ENCODE measurements around the gene PC. TPM values are rescaled to one million over a fixed set of nuclear protein-coding genes. Genes with fewer than 3 reads are reported as not detected.

PC gene
- total and polyA plus RNA-seq, 10 donors = 3.4 to 8.8 (median 5.3) TPM

- WGBS, 5 donors = 36 to 63% (median 54%) methylated on average over 27 to 29 of the region's 29 CpGs
- intact Hi-C loops (cut with DNase I; ENCODE audit: low total_unique reads) = loop anchor here (5.0 kb wide), 1 partner anchor 191 kb away; no protein-coding TSS in a partner anchor
- peak; percentile 87 for DNase-seq
These were observed 74.9 kb downstream of the PC start for GRCh38 chr11:66883016-66883965.

DNA sequence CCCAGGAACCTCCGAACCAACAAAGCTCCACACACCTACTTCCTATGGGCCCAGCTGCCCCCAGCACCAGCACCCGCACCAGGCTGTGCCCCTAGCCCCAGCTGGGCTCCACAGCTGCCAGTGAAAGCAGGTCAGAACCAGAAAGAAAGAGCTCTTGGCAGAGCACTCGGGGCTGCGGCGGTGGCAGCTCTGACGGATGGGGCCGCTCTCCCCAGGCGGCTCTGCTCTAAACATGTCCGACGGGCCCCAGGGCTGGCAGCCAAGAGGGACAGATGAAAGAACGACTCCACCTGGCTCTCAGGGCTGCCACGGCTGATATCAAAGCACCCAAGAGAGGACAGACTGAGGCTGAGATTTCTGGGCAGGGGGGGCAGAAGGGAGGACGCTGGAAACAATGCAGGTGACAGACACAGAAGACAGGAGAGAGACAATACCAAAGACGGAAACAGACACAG is 75.6 kb downstream of the PC start:
- no peak for DNase-seq
- peaks cover 0 to 27% (median 14%) of the 10 kb centered on the region in 6 donors for H3K4me1 ChIP-seq
- intact Hi-C loops (cut with DNase I; ENCODE audit: low total_unique reads) = loop anchor here (5.0 kb wide), 1 partner anchor 190 kb away; no protein-coding TSS in a partner anchor
- TF ChIP-seq CTCF (IDR thresholded peaks at IDR 0.05 in 8 of 11, conservative IDR thresholded peaks at IDR 0.05 in 3 of 11) (no peak), POLR2A (IDR thresholded peaks at IDR 0.05) (no peak), POLR2AphosphoS5 (IDR thresholded peaks at IDR 0.05) (no peak)
- WGBS, 5 donors = 82 to 89% (median 88%) methylated on average over 14 of the region's 14 CpGs
- H3K27me3 ChIP-seq (replicated peaks in 1 of 7) = peaks cover 0 to 5% (median 0%) of the 10 kb centered on the region in 7 donors
- H3K4me3 ChIP-seq = no peak overlapping the region
- no peaks in the 10 kb centered on the region for H3K36me3 ChIP-seq
- no peak overlapping the region for H3K27ac ChIP-seq
- H3K9me3 ChIP-seq = no peaks in the 10 kb centered on the region

More at GRCh38 chr11:66883016-66883965, 74.9 kb downstream of the PC start:
- H3K27me3 ChIP-seq (replicated peaks in 1 of 7) = peaks cover 0 to 5% (median 0%) of the 10 kb centered on the region in 7 donors
- no peak for TF ChIP-seq POLR2A (IDR thresholded peaks at IDR 0.05)
- peak; percentile 39 to 80 (median 71) for TF ChIP-seq CTCF (IDR thresholded peaks at IDR 0.05 in 8 of 11, conservative IDR thresholded peaks at IDR 0.05 in 3 of 11)
- TF ChIP-seq POLR2AphosphoS5 (IDR thresholded peaks at IDR 0.05) = peak; percentile 19 to 59 (median 34)
- no peak overlapping the region for H3K27ac ChIP-seq
- H3K4me3 ChIP-seq = no peak overlapping the region
- no peaks in the 10 kb centered on the region for H3K36me3 ChIP-seq
- H3K4me1 ChIP-seq = peaks cover 0 to 27% (median 14%) of the 10 kb centered on the region in 6 donors
- H3K9me3 ChIP-seq = no peaks in the 10 kb centered on the region

DNA sequence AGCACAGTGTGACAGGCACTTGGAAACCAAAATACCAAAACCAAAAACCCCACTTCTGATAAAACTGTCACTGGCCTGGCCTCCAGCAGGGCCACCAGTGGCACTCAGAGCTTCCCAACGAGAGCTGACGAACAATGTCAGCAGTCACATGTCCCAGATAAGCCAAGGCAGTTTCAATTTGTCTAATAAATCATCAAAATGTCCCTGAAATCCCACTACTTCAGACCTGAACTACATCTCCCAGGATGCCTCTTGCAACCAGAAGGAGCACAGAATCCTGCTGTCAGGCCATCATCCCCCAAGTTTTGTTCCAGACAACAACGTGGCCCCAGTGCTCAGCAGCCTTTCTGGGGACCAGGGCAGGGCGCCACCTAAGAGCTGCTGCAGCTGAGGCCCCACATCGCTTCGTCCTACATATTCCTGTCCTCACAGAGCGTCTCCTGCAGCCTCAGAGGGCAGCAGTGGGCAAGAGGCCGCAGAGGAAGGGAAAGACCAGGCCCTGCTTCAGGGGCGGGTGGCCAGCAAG is 76.2 kb downstream of the PC start:
- no peaks in the 10 kb centered on the region for H3K36me3 ChIP-seq
- DNase-seq = no peak
- 69 to 91% (median 82%) methylated on average over 3 to 9 of the region's 9 CpGs for WGBS, 5 donors
- H3K4me3 ChIP-seq = no peak overlapping the region
- intact Hi-C loops (cut with DNase I; ENCODE audit: low total_unique reads) = loop anchor here (5.0 kb wide), 1 partner anchor 190 kb away; no protein-coding TSS in a partner anchor
- TF ChIP-seq POLR2A (IDR thresholded peaks at IDR 0.05) = no peak
- TF ChIP-seq POLR2AphosphoS5 (IDR thresholded peaks at IDR 0.05) = no peak
- TF ChIP-seq CTCF (IDR thresholded peaks at IDR 0.05 in 8 of 11, conservative IDR thresholded peaks at IDR 0.05 in 3 of 11) = no peak
- H3K4me1 ChIP-seq = peaks cover 0 to 27% (median 14%) of the 10 kb centered on the region in 6 donors
- H3K27me3 ChIP-seq (replicated peaks in 1 of 7) = peaks cover 0 to 5% (median 0%) of the 10 kb centered on the region in 7 donors
- no peaks in the 10 kb centered on the region for H3K9me3 ChIP-seq
- H3K27ac ChIP-seq = no peak overlapping the region
